Measurements from ENCODE around the gene ZNF780A. TPM values are rescaled to one million over a fixed set of nuclear protein-coding genes. Genes with fewer than 3 reads are reported as not detected.
A peak's percentile ranks its signal among the peaks of the same experiment; 100 is the strongest.

ZNF780A gene
- total and polyA plus RNA-seq, 2 donors from 2014 or later = 11.8 to 26.2 TPM

GRCh38 chr19:40057166-40057565 lies 33.6 kb downstream of the ZNF780A start:
- DNase-seq = no peak
- Histone ChIP-seq H3K9ac (ENCODE audit: low read length in 3 of 3) (no peak overlapping the region), H3K9me3 (ENCODE audit: control insufficient read depth in 2 of 3, insufficient read depth in 1 of 3, low read length in 3 of 3) (peaks cover 0 to 10% (median 3%) of the 10 kb centered on the region in 3 donors), H3K4me3 (ENCODE audit: low read length in 3 of 3) (peak overlapping the region in 1 of 3 donors; percentile 93), H3K4me1 (ENCODE audit: control insufficient read depth in 2 of 3, insufficient read depth in 2 of 3, low read depth in 1 of 3, low read length in 3 of 3) (no peaks in the 10 kb centered on the region), H3K27ac (ENCODE audit: low read depth in 2 of 2, low read length in 2 of 2) (no peak overlapping the region), H3K36me3 (ENCODE audit: control insufficient read depth in 2 of 3, insufficient read depth in 3 of 3, low read length in 3 of 3) (no peaks in the 10 kb centered on the region), H3K27me3 (ENCODE audit: control insufficient read depth, insufficient read depth, low read length) (no peaks in the 10 kb centered on the region)
- no peak for FAIRE-seq
- intact Hi-C loops (cut with DNase I) = no loop called here
- no peak for TF ChIP-seq CTCF (IDR thresholded peaks at IDR 0.05; ENCODE audit: borderline replicate concordance, extremely low read depth, insufficient read depth)

DNA sequence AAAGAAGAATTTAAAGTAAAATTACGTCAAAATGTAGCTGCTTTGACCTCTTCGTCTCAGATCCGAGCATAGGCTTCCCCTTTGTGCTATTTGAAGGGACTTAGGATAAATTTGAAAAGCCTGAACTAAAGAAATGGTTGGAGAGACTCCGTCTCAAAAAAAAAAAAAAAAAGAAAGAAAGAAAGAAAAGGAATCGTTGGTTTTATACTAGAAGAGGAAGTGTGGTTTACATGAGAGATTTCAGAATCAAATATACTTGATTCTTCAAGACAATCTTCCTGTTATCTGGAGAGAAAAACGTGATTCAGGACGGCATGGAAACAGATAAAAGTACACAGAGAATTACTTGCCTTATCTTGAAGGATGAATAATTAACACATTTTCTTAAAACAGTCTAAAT lies 34.2 kb downstream of the ZNF780A start:
- H3K9ac ChIP-seq (ENCODE audit: low read length in 3 of 3) = peak overlapping the region in 2 of 3 donors; percentile 59 to 78
- no peak for FAIRE-seq
- intact Hi-C loops (cut with DNase I) = no loop called here

DNA sequence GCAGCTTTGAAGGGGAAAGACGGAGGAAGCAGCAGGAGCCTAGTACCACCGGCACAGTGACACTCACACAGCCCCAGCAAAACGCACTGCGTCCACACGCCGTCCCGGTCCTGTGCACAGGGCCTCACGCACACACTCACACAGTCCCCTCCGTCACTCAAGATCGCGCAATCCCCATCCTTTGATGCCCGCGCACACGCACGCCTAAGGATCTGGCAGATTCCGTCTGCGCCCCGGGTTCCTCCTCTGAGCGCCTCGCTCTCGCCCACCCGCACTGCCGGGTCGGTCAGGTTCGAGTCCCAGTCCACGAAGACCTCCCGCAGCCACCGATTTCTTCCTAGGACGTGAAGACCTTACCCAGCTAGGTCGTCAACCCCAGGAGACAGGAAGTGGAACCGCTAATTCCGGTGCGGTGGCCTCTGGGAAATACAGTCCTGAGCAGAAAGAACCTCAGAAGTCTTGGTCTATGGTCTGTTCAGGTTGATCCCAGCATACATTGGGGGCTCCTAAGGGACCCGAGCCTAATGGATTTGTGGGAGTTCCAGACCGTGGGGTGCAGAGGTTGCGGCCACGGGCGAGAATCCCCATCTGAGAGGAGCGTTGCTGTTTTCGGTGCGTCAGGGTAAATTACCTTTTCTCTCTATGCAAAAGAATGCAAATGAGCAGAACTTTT lies 34.8 kb downstream of the ZNF780A start, which contains the start of gene ZNF780B:
TSS of gene ZNF780B (minus strand) at position 400 of the 673 bp plus-strand sequence. CDS start 5,899 bp downstream, outside the sequence.
- no peak for FAIRE-seq
- peak within 1 kb of the TSS; percentile 59 to 78 (median 63) for H3K9ac ChIP-seq (ENCODE audit: low read length in 3 of 3)
- no peak for TF ChIP-seq CTCF (IDR thresholded peaks at IDR 0.05; ENCODE audit: borderline replicate concordance, extremely low read depth, insufficient read depth)
- no peaks in the 10 kb centered on the region for H3K4me1 ChIP-seq (ENCODE audit: control insufficient read depth in 2 of 3, insufficient read depth in 2 of 3, low read depth in 1 of 3, low read length in 3 of 3)
- intact Hi-C loops (cut with DNase I) = no loop called here
- no peaks in the 10 kb centered on the region for H3K36me3 ChIP-seq (ENCODE audit: control insufficient read depth in 2 of 3, insufficient read depth in 3 of 3, low read length in 3 of 3)
- H3K4me3 ChIP-seq (ENCODE audit: low read length in 3 of 3) = peak within 1 kb of the TSS; percentile 84 to 97 (median 93)
- H3K27me3 ChIP-seq (ENCODE audit: control insufficient read depth, insufficient read depth, low read length) = no peaks in the 10 kb centered on the region
- DNase-seq = peak; percentile 75 to 88 (median 78)
- peaks cover 0 to 10% (median 3%) of the 10 kb centered on the region in 3 donors for H3K9me3 ChIP-seq (ENCODE audit: control insufficient read depth in 2 of 3, insufficient read depth in 1 of 3, low read length in 3 of 3)
- H3K27ac ChIP-seq (ENCODE audit: low read depth in 2 of 2, low read length in 2 of 2) = peak within 1 kb of the TSS; percentile 51 to 69

More for the DNA sequence above, 34.2 kb downstream of the ZNF780A start:
- Histone ChIP-seq H3K4me3 (ENCODE audit: low read length in 3 of 3) (peak overlapping the region; percentile 84 to 97 (median 93)), H3K4me1 (ENCODE audit: control insufficient read depth in 2 of 3, insufficient read depth in 2 of 3, low read depth in 1 of 3, low read length in 3 of 3) (no peaks in the 10 kb centered on the region), H3K27ac (ENCODE audit: low read depth in 2 of 2, low read length in 2 of 2) (no peak overlapping the region), H3K9me3 (ENCODE audit: control insufficient read depth in 2 of 3, insufficient read depth in 1 of 3, low read length in 3 of 3) (peaks cover 0 to 10% (median 3%) of the 10 kb centered on the region in 3 donors), H3K36me3 (ENCODE audit: control insufficient read depth in 2 of 3, insufficient read depth in 3 of 3, low read length in 3 of 3) (no peaks in the 10 kb centered on the region), H3K27me3 (ENCODE audit: control insufficient read depth, insufficient read depth, low read length) (no peaks in the 10 kb centered on the region)
- TF ChIP-seq CTCF (IDR thresholded peaks at IDR 0.05; ENCODE audit: borderline replicate concordance, extremely low read depth, insufficient read depth) = no peak
- peak in 1 of 5 donors; percentile 1 for DNase-seq

Measured in kidney (tissue), 14 donors.